A673 (cell line): Measurements from ENCODE around the gene SESN1. TPM values are rescaled to one million over a fixed set of nuclear protein-coding genes. Genes with fewer than 3 reads are reported as not detected.
"Not testable (repeated sequence)": the region's sequence is repeated elsewhere in the genome, so short reads cannot be mapped to it uniquely, and the experiment has no call there.

Experiments
- BruUV-seq: library from RNA; stranded (reverse); fragments of 400-500 nt; replicated peaks from 2 replicates; lab custom pipeline; 2021; lab: Mats Ljungman, UMichigan
- CTCF ChIA-PET: fragments of 300-600 bp; sonication (Branson Sonifier 250); formaldehyde crosslinking; loops from one replicate; lab custom pipeline; 2022; ENCODE audit warnings: antibody characterized with exemption; lab: Charles Lee
- POLR2A ChIA-PET: fragments of 300-600 bp; sonication (Branson Sonifier 250); formaldehyde crosslinking; loops from one replicate; lab custom pipeline; 2022; ENCODE audit warnings: antibody characterized with exemption; ENCODE audit not compliant: low non-redundant PET; lab: Charles Lee
- DNase-seq: peaks from one replicate; pipeline ENCODE4 v3.0.0-alpha.2; 2015; ENCODE audit warnings: low spot score
- H3K27ac ChIP-seq: fragments of 200-600 bp; sonication (generic); 2 replicates; pipeline ENCODE4 v1.5.1; 2016; ENCODE audit warnings: mixed run types, low read depth, mild to moderate bottlenecking, mixed read lengths, antibody characterized with exemption, low read length; ENCODE audit not compliant: poor library complexity, severe bottlenecking
- H3K27me3 ChIP-seq: fragments of 200-600 bp; sonication (generic); replicated peaks from 2 replicates; pipeline ENCODE4 v1.6.1; 2017; ENCODE audit warnings: mixed run types, low read depth, mild to moderate bottlenecking, mixed read lengths, antibody characterized with exemption, low read length; ENCODE audit not compliant: insufficient read depth, poor library complexity
- H3K36me3 ChIP-seq: fragments of 200-600 bp; sonication (generic); 2 replicates; pipeline ENCODE4 v1.6.1; 2016; ENCODE audit warnings: mixed run types, mild to moderate bottlenecking, mixed read lengths, antibody characterized with exemption, low read length; ENCODE audit not compliant: insufficient read depth, poor library complexity, severe bottlenecking
- H3K4me1 ChIP-seq: fragments of 200-600 bp; sonication (generic); 2 replicates; pipeline ENCODE4 v1.6.1; 2017; ENCODE audit warnings: mixed run types, mild to moderate bottlenecking, mixed read lengths, antibody characterized with exemption, low read length; ENCODE audit not compliant: insufficient read depth, poor library complexity, severe bottlenecking
- H3K4me3 ChIP-seq: fragments of 200-600 bp; sonication (generic); 2 replicates; pipeline ENCODE4 v1.5.1; 2016; ENCODE audit warnings: low read depth, mixed run types, mild to moderate bottlenecking, mixed read lengths, low read length; ENCODE audit not compliant: poor library complexity, severe bottlenecking
- H3K9me3 ChIP-seq: fragments of 200-600 bp; sonication (generic); 2 replicates; pipeline ENCODE4 v1.6.1; 2016; ENCODE audit warnings: mixed run types, low read depth, mild to moderate bottlenecking, mixed read lengths, antibody characterized with exemption, low read length; ENCODE audit not compliant: poor library complexity, severe bottlenecking
- EZH2 ChIP-seq: fragments of 200-600 bp; sonication (generic); IDR thresholded peaks from 2 replicates; pipeline ENCODE4 v1.6.1; 2017; ENCODE audit warnings: borderline replicate concordance, low read depth, mild to moderate bottlenecking, mixed read lengths, antibody characterized with exemption, low read length; ENCODE audit not compliant: poor library complexity, severe bottlenecking
- intact Hi-C: fragments of 100-400 bp; cut with micrococcal nuclease; formaldehyde crosslinking; loops from one replicate; pipeline ENCODE4 v1.10.0; 2022; ENCODE audit not compliant: unreplicated experiment
- total RNA-seq: library from RNA; stranded (reverse); gene quantifications from 2 replicates; pipeline ENCODE4 v1.2.3, GENCODE V29; 2021
- TF ChIP-seq, protein P1 (sequence below): fragments of 300-800, 200-600 bp; sonication (generic); conservative IDR thresholded peaks from 2 replicates; pipeline ENCODE4 v1.5.1; 2017; ENCODE audit warnings: low read depth, mild to moderate bottlenecking, antibody characterized with exemption, low read length, moderate library complexity, mixed read lengths

Gene SESN1
- total RNA-seq, 1 experiment from 2014 or later = 4.1 TPM

DNA sequence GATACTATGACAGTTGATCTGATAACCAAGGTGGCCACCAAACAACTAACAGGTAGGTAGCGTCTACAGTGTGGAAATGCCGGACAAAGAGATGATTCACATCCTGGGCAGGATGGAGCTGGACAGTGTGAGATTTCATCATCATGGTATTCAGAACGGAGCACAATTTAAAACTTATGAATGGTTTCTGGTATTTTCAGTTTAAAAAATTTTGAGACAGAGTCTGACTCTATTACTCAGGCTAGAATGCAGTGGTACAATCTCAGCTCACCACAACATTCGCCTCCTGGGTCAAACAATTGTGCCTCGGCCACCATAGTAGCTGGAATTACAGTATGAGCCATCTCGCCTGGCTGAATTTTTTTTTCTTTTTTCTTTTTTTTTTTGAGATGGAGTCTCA is 44.5 kb upstream of the SESN1 start:
- intact Hi-C loops = no loop called here
- Histone ChIP-seq H3K4me1 (no peaks in the 10 kb centered on the region), H3K27ac (no peak overlapping the region), H3K9me3 (no peaks in the 10 kb centered on the region), H3K36me3 (no peaks in the 10 kb centered on the region), H3K4me3 (no peak overlapping the region), H3K27me3 (no peaks in the 10 kb centered on the region)
- no peak for DNase-seq
- no TSS peak for BruUV-seq
- CTCF ChIA-PET = no interaction called here
- POLR2A ChIA-PET = no interaction called here
- TF ChIP-seq EZH2 = no peak
- TF ChIP-seq, protein P1, sequence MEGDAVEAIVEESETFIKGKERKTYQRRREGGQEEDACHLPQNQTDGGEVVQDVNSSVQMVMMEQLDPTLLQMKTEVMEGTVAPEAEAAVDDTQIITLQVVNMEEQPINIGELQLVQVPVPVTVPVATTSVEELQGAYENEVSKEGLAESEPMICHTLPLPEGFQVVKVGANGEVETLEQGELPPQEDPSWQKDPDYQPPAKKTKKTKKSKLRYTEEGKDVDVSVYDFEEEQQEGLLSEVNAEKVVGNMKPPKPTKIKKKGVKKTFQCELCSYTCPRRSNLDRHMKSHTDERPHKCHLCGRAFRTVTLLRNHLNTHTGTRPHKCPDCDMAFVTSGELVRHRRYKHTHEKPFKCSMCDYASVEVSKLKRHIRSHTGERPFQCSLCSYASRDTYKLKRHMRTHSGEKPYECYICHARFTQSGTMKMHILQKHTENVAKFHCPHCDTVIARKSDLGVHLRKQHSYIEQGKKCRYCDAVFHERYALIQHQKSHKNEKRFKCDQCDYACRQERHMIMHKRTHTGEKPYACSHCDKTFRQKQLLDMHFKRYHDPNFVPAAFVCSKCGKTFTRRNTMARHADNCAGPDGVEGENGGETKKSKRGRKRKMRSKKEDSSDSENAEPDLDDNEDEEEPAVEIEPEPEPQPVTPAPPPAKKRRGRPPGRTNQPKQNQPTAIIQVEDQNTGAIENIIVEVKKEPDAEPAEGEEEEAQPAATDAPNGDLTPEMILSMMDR = no peak

DNA sequence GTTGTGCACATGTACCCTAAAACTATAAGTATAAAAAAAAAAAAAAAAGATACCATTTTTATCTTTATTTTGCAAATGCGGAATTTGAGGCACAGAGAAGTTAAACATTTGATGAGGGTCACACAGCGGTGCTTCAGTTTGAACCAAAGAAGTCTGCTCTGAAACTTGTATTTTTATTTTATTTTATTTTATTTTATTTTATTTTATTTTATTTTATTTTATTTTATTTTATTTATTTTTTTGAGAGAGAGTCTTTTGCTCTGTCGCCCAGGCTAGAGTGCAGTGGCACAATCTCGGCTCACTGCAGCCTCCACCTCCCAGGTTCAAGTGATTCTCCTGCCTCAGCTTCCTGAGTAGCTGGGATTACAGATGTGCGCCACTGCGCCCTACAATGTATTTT is 41.9 kb upstream of the SESN1 start:
- BruUV-seq, H3K27ac ChIP-seq, H3K36me3 ChIP-seq, H3K27me3 ChIP-seq, H3K4me3 ChIP-seq, POLR2A ChIA-PET, DNase-seq, intact Hi-C loops, CTCF ChIA-PET, H3K4me1 ChIP-seq, H3K9me3 ChIP-seq: not testable (repeated sequence)

DNA sequence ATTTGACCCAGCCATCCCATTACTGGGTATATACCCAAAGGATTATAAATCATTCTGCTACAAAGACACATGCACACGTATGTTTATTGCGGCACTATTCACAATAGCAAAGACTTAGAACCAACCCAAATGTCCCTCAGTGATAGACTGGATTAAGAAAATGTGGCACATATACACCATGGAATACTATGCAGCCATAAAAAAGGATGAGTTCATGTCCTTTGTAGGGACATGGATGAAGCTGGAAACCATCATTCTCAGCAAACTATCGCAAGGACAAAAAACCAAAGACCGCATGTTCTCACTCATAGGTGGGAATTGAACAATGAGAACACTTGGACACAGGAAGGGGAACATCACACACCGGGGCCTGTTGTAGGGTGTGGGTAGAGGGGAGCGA is 41.4 kb upstream of the SESN1 start:
- H3K27ac ChIP-seq, intact Hi-C loops, H3K36me3 ChIP-seq, H3K4me1 ChIP-seq, H3K27me3 ChIP-seq, POLR2A ChIA-PET, H3K4me3 ChIP-seq, DNase-seq, CTCF ChIA-PET, BruUV-seq, H3K9me3 ChIP-seq: not testable (repeated sequence)

- H3K9me3 ChIP-seq, BruUV-seq, CTCF ChIA-PET, intact Hi-C loops, H3K36me3 ChIP-seq, H3K27me3 ChIP-seq, H3K4me1 ChIP-seq, H3K4me3 ChIP-seq, DNase-seq, POLR2A ChIA-PET, H3K27ac ChIP-seq: not testable (repeated sequence)
Observed at GRCh38 chr6:109135600-109135999, 41.0 kb upstream of the SESN1 start.

GRCh38 chr6:109130065-109130464 is 35.4 kb upstream of the SESN1 start:
- no peaks in the 10 kb centered on the region for H3K36me3 ChIP-seq
- H3K4me3 ChIP-seq = no peak overlapping the region
- no peaks in the 10 kb centered on the region for H3K4me1 ChIP-seq
- H3K27ac ChIP-seq = no peak overlapping the region
- H3K27me3 ChIP-seq = no peaks in the 10 kb centered on the region
- TF ChIP-seq, protein P1 = no peak
- TF ChIP-seq EZH2 = no peak
- ChIA-PET POLR2A (no interaction called here), CTCF (no interaction called here)
- H3K9me3 ChIP-seq = no peaks in the 10 kb centered on the region
- intact Hi-C loops = no loop called here
- DNase-seq = no peak
- BruUV-seq = no TSS peak
